CD4-positive, alpha-beta T cell treated with Interleukin-6 at 100 ng/mL for 8 hours (primary cell): ENCODE data around the gene SORBS1.
"Not testable (repeated sequence)": the region's sequence is repeated elsewhere in the genome, so short reads cannot be mapped to it uniquely, and the experiment has no call there.

Experiments used
- DNase-seq: peaks from one replicate; pipeline ENCODE4 v3.0.0-alpha.2; 2020; ENCODE audit warnings: mixed read lengths, low spot score

SORBS1 gene

DNA sequence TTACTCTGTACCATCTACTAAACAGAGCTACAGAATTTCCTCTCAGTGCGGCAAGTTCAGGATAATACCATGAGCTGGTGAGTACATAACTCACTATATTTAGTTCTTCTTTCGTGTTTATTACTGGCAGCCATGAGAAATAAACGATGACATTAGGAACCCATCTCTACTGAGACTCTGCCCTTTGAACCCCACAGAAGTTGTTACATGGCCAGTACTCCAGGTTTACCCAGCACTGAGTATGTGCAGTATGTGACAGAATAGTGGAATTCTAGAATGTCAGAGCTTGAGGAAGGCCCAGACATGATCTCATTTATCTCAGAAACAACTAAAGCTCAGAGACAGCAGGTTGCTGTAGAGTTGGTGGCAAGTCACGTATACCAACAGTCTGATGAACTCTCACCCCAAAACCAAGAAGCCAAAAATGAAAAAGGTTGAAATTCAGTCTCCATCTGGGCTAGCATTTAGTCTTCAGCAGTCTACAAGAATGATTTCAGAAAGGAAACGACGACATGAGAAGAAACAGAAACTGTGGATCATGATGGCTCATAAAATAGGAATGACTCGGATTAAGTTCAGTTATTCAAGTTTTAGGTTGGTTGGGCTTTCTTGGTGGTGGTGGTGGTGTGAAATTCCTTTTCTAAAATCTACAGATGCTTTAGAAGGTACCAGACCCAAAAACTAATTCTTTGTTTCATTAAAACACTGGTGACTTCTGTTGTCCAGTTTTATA lies 78.5 kb downstream of the SORBS1 start:
- no peak for DNase-seq

DNA sequence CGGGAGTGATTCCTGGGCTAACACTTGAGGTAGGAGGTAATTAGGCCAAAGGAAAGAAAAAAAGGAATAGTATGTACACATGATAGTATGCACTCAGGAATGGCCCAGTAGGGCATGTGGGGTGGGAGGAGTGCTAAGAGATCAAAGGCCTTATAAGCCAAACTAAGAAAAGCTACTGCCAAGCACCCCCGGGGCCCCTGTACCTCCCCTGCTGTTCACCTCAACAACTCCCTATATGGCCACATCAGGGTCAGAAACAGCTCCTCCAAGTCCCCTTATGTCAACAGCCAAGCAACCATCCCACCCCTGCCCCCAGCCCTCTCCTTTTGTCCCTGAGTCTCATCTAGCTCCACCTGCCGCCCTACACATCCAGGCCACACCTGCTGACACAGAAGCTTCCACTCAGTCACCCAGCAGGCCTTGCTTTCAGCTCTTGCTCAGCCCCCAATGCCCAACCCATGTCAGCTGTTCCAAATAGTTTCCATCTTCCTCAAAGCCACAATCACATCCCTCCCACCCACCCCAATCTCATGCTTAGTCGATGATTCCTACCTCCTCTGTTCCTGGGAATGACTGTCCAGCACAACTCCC lies 80.2 kb downstream of the SORBS1 start:
- no peak for DNase-seq

- DNase-seq, result no peak
Measured at GRCh38 chr10:95480102-95480900, 80.9 kb downstream of the SORBS1 start.

DNA sequence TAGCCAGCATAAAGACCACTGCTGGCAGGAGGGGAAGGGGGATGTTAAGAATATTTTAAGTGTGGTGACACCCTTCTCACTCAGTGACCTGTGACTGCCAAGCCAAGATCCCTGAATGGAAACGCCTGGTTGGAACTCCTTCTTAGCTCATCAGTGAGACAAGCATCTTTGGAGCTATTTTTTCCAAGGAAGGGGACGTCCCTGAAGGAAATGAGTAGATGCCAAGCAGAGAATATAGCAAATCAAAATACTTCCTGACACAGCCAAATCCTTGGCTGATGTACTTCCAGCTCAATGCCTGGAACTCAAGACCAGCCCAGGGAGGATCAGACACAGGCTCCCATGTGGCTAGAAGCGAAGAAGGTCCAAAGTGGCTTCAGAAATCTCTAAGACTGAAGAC lies 82.2 kb downstream of the SORBS1 start:
- DNase-seq, result no peak

DNA sequence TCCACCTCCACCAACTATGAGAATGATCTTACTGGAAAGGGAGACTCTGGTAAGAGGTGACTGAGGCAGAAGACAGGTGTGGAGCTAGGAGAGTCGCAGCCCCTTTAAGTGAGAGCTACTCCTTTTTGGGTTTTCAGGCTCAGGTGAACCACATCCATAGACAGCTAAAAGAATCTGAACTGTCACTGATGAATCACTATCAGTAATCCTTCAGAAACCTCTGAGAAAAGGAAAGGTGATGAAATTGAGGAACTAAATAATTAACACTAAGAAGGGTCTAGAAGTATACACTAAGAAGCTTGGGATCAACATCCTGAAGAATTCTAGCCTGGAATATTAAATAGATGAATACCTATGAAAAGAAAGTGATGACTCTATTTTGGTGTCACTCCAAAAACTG lies 83.0 kb downstream of the SORBS1 start:
- DNase-seq, result no peak

DNA sequence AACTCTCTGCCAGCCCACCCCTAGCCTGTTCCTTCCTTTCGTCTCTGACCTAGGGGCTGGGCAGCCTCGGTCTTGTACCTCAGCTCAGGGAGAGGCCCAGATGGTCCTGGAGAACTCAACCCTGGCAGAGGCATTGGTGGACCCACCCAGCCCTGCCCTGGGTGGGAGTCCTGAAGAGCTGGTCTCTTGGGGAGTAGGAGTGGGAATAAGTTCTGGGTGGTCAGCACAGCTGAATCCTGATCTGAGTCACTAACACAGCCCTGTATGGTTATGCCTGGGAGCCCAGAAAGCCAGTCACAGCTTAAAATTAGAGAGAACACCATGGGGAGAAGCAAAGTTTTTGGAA lies 84.0 kb downstream of the SORBS1 start:
- no peak for DNase-seq

DNA sequence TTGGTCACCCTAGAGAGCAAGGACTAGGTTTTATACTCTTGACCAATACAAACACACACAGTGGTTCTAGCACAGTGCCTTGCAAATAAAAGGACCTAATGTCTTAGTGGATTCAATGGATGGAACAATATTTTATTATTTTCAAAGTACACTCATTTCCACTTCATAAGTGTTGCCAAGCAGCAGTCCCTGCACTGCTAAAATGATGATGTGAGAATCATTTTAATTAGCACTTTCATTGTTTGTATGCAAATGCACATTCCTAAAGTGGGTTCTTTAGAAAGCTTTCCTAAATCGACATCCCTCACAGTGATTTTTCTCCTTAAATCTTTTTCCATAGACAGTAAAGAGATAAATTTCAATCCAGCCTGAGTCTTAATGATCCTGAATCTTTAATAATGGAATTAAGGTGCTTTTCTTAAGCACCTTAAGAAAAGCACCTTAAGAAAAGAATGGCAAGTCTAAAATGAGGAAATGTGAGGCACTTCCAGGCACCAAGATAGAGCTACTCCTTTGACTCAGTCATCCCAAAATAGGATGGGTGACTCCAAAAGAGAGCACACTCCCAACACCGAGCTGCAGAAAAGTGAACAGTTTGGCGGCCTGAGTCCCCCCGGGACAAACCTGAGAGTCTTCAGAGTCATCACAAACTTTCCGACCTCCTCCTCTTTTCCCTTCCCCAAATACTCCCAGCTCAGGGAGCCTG lies 84.5 kb downstream of the SORBS1 start:
- DNase-seq, result no peak

- no peak for DNase-seq
Measured at GRCh38 chr10:95475827-95476468, 85.2 kb downstream of the SORBS1 start.

DNA sequence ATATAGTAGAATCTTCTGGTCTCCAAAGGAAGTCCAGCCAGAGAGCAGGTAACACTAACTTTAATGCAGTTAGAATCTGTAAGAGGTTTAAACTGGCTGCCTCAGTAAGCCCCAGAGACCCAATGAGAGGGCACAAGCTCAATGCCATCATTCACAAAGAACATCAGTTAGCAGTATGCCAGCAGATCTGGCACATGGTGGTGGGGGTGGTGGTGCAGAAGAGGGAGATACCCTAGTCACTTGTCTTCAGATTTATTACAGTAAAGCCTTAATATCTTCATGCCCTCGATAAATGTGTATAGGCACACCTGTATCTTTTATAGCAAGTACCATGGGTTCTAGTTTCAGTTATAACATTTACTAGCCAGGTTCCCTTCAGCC lies 86.2 kb downstream of the SORBS1 start:
- DNase-seq, result no peak

- no peak for DNase-seq
Measured at GRCh38 chr10:95474228-95475002, 86.8 kb downstream of the SORBS1 start.

- DNase-seq, result no peak
Measured at GRCh38 chr10:95472304-95473088, 88.7 kb downstream of the SORBS1 start.

DNA sequence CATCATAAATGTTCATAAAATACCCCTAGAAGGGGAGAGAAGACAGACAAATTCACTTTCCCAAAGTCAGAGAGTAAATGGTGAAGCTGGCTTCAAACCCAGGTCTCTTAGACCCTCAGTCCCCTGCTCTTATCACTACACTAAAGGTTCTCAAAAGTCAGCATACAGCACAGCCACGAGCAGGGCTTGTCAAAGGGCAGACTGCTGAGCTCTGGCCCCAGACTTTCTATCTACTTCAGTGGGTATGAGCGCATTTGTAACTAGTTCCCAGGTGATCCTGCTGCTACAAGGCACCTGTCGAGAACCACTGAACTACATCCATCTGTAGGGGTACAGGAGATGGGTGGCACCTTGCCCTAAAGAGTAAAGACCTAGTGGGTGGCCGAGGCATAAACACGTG lies 91.5 kb downstream of the SORBS1 start:
- DNase-seq, result no peak

GRCh38 chr10:95469251-95469650 lies 91.9 kb downstream of the SORBS1 start:
- DNase-seq, result no peak

DNA sequence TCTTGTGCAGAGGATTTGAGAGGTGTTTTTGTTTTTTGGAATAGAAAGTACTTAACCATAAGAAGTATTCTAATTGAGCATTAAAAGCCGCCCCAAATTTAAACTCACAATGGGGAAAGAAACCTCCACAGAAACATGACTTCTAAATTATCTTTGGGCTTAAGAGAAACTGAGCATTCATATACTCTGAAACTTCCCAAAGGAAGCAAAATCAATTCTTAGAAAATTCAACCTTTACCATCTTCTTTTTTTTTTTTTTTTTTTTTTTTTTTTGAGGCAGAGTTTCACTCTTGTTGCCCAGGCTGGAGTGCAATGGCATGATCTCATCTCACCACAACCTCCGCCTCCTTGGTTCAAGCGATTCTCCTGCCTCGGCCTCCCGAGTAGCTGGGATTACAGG lies 93.5 kb downstream of the SORBS1 start:
- DNase-seq, result not testable (repeated sequence)

GRCh38 chr10:95467162-95467599 lies 94.0 kb downstream of the SORBS1 start:
- no peak for DNase-seq

GRCh38 chr10:95466436-95466835 lies 94.7 kb downstream of the SORBS1 start:
- DNase-seq, result no peak

DNA sequence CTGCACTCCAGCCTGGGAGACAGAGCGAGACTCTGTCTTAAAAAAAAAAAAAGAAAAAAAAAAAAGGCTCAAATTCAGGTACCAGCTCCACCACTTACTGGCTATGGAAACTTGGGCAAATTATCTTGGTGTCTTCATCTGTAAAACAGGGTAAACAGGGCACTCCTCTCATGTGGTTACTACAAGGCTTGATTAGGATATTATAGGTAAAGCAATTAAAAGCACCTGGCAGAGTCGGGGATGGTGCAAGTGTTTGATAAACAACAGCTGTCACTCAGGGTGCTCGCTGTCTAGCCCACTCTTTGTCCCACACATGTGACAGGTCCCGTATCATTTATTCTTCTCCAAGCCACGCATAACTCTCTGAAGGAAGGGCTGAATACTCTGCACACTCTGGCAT lies 96.9 kb downstream of the SORBS1 start:
- DNase-seq, result no peak

- DNase-seq, result no peak
Measured at GRCh38 chr10:95462740-95463667, 98.2 kb downstream of the SORBS1 start.

GRCh38 chr10:95461611-95462010 lies 99.6 kb downstream of the SORBS1 start:
- no peak for DNase-seq
